GM19099 (cell line): ENCODE results near the gene TNPO3.

Experiments
- POLR2A ChIP-seq: IDR thresholded peaks from 3 replicates; pipeline ENCODE4 v1.6.1; 2011; ENCODE audit warnings: low read depth; ENCODE audit not compliant: insufficient read length; ENCODE audit errors: extremely low read depth

The TNPO3 gene

GRCh38 chr7:128931965-128932861, 122.7 kb downstream of the TNPO3 start:
- TF ChIP-seq POLR2A = no peak

- TF ChIP-seq POLR2A = no peak
Observed at GRCh38 chr7:128931190-128931798, 123.6 kb downstream of the TNPO3 start.

- TF ChIP-seq POLR2A = no peak
Observed at GRCh38 chr7:128928882-128929788, 125.8 kb downstream of the TNPO3 start.

GRCh38 chr7:128928159-128928813, 126.6 kb downstream of the TNPO3 start:
- TF ChIP-seq POLR2A = no peak

GRCh38 chr7:128924707-128925588, 130.0 kb downstream of the TNPO3 start:
- no peak for TF ChIP-seq POLR2A

- TF ChIP-seq POLR2A = no peak
Observed at GRCh38 chr7:128923411-128923800, 131.5 kb downstream of the TNPO3 start.

GRCh38 chr7:128922496-128923410, 132.2 kb downstream of the TNPO3 start:
- no peak for TF ChIP-seq POLR2A

- TF ChIP-seq POLR2A = no peak
Observed at GRCh38 chr7:128921866-128922440, 133.0 kb downstream of the TNPO3 start.

- TF ChIP-seq POLR2A = no peak
Observed at GRCh38 chr7:128920913-128921582, 133.9 kb downstream of the TNPO3 start.

GRCh38 chr7:128919881-128920799, 134.8 kb downstream of the TNPO3 start:
- no peak for TF ChIP-seq POLR2A

- no peak for TF ChIP-seq POLR2A
Observed at GRCh38 chr7:128919241-128919640, 135.7 kb downstream of the TNPO3 start.
